NCI-H748 (cell line): ENCODE data around the gene FTO.

Experiments
- DNase-seq: peaks from one replicate; lab custom pipeline; 2025; ENCODE audit not compliant: unreplicated experiment; lab: John Stamatoyannopoulos, UW

Gene FTO

DNA sequence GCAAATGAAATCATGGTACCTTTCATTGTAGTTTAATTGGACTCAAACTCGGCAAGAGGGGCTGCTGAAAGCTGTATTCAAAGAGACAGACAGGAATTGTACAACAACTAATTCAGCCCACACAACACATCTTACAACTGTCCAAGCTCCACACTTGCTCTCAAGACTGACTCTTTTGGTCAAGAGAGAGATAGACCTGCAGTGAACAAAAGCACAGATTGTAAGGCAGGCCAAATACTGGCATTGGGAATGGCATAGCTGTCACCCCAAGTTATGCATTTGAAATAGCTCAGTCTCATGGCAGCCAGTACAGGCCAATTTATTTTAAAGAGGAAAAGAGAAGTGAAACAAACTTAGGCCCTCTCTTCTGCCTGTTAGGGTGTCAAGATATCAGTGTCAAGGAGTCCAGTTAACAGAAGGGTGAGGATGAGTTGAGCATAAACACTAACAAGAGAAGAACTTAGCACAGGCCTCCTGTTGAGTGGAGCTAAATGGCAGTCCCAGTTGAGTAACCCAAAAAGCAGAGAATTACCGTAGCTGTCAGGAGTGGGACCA is 366.9 kb downstream of the FTO start:
- no peak for DNase-seq

DNA sequence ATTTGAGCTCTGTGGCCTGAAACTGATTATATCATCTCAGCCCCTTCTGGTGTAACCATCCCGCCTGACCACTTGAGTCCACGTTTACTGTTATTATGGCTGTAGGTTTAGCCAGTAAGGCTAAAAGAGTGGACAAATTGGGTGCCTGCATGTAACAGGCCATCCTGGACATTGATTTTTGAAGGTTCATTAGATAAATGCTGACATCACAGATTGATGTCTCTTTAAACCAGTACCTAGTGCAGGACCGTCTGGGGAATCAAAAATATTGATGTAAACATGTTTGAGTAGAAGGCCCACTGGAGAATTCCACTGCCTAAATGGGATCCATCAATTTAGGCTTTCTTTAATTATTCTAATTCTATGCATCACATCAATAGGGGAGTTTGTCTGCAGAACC is 367.6 kb downstream of the FTO start:
- DNase-seq: no peak

- DNase-seq: no peak
These were observed 368.3 kb downstream of the FTO start for GRCh38 chr16:54072237-54072636.

GRCh38 chr16:54073356-54073755 is 369.4 kb downstream of the FTO start:
- DNase-seq: no peak

- DNase-seq: no peak
These were observed 371.5 kb downstream of the FTO start for GRCh38 chr16:54075446-54075845.

DNA sequence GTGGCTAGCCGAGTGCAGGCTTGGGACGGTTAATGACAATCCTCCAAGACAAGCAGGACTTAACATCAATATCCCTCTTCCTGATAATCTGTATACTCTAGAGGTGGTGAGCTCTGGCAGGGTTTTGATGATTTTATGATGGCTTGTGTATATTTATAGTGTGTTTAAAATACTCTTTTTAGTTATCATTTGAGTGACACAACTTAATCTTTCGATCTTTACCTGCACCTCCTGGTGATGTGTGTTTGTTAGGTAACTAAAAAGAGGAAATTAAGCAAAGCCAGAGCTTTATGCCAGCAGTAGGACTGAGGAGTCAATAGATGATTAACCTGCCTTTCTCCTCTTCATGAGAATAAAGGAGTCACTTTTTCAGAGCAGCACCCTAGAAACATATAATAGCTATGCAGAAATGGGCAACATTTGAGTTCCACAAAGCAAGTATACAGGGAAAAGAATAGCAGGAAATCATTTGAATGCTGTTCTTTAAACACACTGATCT is 372.1 kb downstream of the FTO start:
- DNase-seq: no peak

- no peak for DNase-seq
These were observed 373.3 kb downstream of the FTO start for GRCh38 chr16:54077050-54077821.

GRCh38 chr16:54080524-54081008 is 376.6 kb downstream of the FTO start:
- no peak for DNase-seq

- no peak for DNase-seq
These were observed 382.8 kb downstream of the FTO start for GRCh38 chr16:54086791-54087190.

DNA sequence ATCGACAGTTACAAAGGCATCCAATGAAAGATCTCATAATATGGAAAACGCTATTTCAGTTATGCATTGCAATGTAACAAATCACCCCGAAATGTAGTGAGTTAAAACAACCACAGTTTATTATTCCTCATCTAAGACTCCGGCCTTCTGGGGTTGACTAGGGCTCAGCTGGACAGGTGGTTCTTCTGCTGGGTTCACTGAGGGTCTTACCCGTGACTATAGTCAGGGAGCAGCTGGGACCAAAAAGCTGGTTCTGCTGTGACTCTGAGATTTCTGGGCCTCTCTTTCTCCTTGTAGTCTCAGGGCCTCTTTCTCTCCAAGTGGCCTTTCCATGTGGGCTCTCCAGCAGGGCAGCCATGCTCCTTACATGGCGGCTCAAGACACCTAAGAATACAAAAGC is 386.6 kb downstream of the FTO start:
- no peak for DNase-seq

DNA sequence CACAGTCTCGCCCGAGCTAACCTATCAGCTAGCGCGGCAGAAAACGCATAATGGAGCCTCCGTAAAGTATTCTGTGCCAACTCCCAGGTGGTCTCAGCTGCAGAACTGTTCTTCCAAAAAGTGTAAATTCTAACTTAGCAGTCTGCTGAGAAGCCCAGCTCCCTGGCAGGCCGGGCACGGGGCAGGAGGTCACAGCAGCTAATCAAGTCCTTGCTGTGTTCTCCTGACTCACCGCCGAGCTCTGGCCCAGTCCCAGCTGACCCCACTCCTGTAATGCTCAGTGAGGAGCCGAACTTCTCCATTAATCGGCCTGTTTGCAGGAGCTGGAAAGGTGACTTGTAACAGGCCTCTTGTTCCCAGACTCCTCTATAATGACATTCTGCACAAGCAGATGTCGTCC is 389.3 kb downstream of the FTO start:
- no peak for DNase-seq

DNA sequence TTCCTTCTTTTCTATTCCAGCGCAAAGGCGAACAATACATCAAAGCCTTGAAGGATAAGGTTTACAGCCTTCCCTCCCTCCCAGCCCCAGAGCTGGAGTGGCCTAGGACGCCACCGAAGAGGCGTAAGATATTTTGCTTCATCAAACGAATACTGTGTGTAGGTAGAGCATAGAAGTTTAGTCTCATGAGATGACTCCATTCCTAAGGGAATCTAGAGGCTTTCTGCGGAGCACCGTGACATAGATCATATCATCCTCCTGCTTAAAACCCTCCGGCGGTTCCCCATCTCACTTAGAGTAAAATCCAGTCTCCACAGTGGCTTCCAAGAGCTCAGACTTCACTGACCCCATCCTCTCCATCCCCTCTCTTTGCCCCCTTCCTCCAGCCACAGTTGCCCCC is 390.7 kb downstream of the FTO start:
- no peak for DNase-seq

GRCh38 chr16:54096607-54097006 is 392.7 kb downstream of the FTO start:
- DNase-seq: no peak

DNA sequence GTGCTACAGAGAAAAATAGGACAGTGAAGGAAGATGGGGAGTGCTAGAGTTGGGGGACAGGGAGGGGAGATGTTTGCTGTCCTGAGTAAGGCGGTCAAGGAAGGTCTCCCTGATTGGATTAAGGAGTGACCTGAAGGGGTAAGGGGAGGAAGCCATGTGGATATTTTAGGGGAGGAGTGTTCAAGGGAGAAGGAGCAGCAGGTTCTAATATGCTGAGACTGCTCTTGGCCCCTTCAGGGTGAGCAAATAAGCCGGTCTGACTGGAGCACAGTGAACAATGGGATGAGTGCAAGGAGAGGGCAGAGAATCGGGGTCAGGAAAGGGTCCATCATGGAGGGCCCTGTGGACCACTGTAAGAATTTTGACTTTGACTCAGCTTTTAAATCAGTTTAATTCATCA is 393.8 kb downstream of the FTO start:
- DNase-seq: no peak

DNA sequence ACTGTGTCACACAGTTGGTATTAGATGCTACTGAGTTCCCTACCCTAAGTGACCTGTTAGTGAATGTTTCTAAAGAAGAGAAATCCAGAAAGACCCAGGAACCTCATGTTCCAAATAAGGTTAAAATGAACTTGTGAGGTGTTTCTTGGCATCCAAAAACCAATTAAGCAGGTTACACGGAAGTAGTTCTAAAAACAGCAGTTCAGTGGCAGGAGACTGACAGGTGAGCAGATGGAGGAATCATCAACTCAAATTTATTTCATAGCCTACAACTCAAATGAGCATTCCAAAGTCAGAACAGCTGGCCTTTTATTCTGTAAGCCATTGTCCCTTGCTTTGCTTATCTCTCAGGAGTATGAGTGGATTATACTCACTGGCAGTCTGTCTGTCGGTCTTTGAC is 394.3 kb downstream of the FTO start:
- DNase-seq: no peak

DNA sequence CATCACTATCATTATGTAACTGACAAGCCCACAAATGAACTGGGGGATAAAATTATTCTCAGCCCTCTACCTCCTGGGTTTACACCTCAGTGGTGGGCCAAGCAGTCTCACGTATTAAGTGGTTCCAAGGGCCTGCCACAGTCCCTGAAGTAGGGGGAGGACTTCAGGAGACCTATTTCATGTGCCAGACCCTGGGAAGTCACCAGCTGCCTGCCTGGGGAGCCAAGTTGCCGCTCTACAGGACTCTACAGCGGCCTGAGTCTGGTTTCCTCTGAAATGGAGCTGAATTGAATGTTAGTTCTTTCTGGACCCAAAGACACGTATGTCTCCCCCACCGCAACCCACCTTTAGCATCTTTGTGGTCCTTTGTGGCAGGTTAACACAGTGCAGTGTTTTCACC is 395.7 kb downstream of the FTO start:
- DNase-seq: no peak

DNA sequence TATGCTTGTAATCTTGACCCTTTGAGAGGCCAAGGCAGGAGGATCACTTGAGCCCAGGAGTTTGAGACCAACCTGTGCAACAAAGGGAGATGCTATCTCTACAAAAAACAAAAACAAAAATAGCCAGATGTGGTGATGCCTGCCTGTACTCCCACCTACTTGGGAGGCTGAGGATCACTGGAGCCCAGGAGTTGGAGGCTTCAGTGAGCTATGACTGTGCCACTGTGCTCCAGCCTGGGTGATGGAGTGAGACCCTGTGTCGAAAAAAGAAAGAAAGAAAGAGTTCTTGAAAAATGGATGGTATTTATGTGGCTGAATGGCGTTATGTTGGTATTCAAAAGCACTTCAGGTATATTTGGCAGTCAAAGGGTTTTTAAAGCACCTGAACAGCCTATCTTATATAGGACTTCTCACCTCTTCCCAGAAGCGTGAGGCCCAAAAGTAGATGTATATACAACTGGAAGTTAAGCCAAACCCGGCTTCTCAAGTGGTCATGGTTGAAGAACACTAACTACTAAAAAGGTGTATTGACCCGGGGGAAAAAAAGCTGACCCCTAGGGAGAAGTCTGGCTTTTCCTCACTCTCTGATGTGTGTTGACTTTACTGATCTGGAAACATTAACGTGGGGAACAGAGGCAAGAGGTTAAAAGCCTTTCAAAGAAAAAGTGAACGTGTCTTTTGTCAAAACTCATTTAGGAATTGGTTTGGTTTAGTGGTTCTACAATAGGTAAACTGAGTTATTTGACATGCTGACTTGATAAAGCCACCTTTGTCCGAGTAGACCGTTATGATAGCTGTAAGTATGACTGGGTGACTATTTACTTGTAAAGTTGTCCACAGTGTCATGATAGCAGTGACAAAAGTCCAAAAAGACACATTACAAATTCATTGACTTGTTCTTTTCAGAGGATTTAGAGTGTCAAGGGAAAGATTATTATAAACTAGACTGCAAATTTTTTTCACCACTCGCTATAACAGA is 399.2 kb downstream of the FTO start:
- DNase-seq: no peak

GRCh38 chr16:54106057-54106456 is 402.1 kb downstream of the FTO start:
- peak; percentile 40 for DNase-seq

GRCh38 chr16:54107583-54108202 is 403.7 kb downstream of the FTO start:
- no peak for DNase-seq

DNA sequence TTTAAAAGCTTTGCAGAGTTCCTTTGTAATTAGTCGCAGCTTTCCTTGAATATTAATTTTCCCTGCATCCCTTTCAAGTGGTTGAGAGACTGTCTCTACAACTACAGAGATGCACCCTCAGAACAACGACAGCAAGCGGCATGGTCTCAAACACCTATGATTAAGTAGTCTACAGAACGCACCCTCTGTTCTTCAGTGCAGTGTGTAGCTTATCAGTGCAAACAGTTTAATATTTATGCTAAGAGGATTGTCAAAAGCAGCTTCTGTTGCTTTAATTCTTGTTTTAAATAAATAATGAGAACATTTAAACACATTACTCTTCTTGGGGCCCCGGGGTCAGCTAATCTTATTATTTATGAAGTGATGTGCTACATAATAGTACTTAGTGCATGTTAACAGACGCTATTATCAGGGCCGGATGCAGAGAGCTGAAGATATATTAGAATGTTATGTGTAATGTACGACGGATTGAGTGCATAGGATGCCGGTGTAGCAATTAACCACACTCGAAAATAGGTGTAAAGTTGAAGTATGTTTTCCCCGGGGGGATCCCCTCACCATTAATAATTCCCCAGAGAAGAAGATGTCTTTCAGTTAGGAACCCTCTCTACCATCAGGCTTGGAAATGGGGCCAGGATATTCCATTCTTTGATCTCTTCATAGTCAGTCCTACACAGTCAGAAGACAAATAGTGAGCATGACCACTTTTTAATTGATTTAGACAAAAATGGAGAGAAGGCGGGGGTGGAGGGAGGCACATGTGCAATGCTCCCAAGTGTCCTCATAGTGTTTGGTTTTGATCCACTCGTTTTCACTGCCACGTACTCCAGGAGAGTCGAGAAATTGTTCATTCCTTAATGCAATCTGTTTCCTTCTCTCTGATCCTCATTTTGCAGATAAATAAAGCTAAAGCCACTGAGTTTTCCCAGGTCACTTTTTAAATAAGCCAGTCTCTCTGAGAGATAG is 406.3 kb downstream of the FTO start:
- no peak for DNase-seq
